GM21515 (cell line): ENCODE data around the gene ARHGAP15.
A peak's percentile ranks its signal among the peaks of the same experiment; 100 is the strongest.

Source experiments
- ATAC-seq: cut with Tn5 transposase; IDR thresholded peaks from one replicate; pipeline ENCODE4 v1.9.1; 2021; ENCODE audit not compliant: unreplicated experiment

ARHGAP15 gene

GRCh38 chr2:143392358-143392757 is 263.1 kb downstream of the ARHGAP15 start:
- no peak for ATAC-seq

DNA sequence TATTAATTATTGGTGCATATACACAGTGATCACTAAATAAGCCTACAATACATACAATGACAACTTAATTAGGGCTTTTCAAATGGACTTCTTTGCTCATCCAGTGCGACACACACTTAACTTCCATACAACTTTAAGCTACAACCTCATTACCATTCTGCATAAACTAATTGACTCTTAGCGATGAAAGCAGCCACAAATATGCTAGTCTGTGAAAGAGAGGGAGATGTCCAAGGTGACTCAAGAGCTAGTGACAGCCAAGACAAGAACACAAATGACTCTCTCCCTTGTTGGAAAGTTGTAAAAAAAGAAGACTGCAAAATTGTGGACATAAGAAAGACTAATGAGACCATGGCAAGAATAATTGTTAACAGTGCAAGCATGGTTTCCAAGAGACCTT is 264.8 kb downstream of the ARHGAP15 start:
- ATAC-seq: no peak

- ATAC-seq: peak; percentile 74
Observed at GRCh38 chr2:143397884-143398614, 268.8 kb downstream of the ARHGAP15 start.

- ATAC-seq: no peak
Observed at GRCh38 chr2:143398781-143399180, 269.6 kb downstream of the ARHGAP15 start.

- ATAC-seq: no peak
Observed at GRCh38 chr2:143399631-143400069, 270.4 kb downstream of the ARHGAP15 start.

GRCh38 chr2:143401861-143402260 is 272.6 kb downstream of the ARHGAP15 start:
- ATAC-seq: no peak

- no peak for ATAC-seq
Observed at GRCh38 chr2:143402451-143402850, 273.2 kb downstream of the ARHGAP15 start.

GRCh38 chr2:143410082-143410897 is 281.1 kb downstream of the ARHGAP15 start:
- no peak for ATAC-seq

DNA sequence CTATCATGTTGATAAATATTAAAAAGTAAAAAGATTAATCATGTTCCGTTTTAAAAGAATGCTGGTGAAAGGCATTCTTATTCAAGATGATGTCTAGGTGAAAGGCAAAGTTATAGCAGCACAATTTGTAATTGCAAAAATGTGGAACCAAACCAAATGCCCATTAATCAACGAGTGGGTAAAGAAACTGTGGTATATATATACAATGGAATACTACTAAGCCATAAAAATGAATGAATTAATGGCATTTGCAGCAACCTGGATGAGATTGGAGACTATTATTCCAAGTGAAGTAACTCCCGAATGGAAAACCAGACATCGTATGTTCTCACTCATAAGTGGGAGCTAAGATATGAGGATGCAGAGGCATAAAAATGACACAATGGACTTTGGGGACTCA is 286.4 kb downstream of the ARHGAP15 start:
- no peak for ATAC-seq

- ATAC-seq: no peak
Observed at GRCh38 chr2:143417428-143417827, 288.2 kb downstream of the ARHGAP15 start.

DNA sequence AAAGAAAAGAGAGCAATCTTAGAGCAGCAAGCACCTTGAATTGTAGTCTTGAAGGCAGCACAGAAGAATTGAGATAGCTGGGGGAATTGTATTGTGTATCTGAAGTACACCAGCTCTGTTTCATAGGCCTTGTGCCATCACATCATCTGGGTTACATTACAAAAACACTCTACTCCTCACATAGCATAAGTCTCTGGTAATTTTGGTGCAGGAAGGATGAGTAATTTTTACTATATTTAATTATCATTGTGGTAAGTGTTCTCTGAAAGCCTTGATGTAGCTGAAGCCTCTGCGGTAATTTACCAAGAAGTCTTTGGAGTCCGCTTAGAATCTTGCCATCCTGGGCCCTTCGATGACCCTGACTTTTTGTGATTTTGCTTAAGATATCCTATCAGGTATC is 291.1 kb downstream of the ARHGAP15 start:
- ATAC-seq: no peak

- ATAC-seq: peak; percentile 80
Observed at GRCh38 chr2:143422681-143423080, 293.5 kb downstream of the ARHGAP15 start.

- ATAC-seq: no peak
Observed at GRCh38 chr2:143425896-143426295, 296.7 kb downstream of the ARHGAP15 start.

DNA sequence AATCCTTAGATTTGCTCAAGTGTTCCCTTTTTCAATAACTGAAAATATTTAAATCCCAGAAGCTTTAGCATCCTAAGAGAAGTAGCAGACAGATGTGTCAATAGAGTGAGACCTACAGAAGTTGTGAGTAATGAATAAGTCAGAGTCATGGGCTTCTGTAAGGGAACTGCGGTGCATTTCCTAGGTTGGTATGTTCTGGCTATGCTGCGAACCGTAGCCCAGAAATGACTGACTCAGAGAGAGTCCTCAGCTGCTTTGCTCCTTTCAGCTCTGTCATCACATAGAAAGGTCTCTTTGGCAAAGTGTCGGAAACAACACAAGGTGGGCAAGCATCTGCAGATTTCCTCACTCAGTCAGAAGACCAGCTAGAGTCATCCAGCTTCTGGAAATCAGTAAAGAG is 297.1 kb downstream of the ARHGAP15 start:
- no peak for ATAC-seq

- ATAC-seq: no peak
Observed at GRCh38 chr2:143428700-143429099, 299.5 kb downstream of the ARHGAP15 start.

DNA sequence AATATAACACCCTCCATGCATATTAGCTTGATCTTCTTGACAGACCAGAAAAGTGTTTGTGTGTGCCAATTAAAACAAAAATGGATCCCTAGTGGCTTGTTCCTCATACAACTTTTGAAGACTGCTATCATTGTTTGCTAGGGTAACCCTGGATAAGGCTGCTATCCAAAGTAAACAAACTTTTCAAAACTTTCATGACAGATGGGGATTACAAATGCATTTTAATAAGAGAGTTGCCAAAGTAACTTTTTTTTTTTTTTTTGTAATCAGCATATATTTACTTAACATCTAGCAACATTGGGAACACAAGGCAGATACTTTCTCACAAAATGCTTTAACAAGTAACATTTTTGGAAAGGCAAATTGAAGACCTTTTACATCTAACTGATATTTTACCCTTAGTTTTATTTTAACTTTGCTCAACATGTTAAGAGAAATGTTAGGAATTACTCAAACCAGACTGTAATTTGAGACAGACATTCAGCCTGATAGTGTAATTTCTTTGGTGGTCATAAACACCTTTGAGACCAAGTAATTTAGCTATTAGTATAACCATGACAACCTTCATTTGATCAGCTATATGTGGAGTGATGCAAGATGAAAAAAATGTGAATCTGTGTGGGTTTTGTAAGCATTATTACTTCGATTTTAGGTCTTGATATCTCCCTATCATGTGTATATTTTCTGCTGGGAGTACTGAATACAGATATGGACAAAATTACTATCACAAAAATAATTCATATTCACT is 300.9 kb downstream of the ARHGAP15 start:
- no peak for ATAC-seq

DNA sequence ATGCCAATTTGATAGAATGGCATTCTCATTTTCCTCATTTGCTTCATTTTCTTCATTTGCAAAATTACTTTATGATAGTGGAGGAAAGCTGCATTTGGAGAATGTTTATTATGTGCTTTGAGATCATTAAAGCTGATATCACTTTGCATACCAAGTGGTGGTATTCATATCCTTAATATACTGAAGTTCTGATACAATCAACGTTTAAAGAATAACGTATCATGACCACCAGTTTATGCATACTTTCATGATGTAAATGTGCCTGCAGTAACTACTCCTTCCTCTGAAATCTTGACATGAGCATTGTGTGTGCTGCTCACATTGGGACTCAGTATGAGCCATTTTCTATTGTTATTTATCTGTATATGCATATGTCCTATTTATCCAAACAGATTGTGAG is 302.1 kb downstream of the ARHGAP15 start:
- ATAC-seq: no peak

- ATAC-seq: no peak
Observed at GRCh38 chr2:143433251-143433650, 304.0 kb downstream of the ARHGAP15 start.

DNA sequence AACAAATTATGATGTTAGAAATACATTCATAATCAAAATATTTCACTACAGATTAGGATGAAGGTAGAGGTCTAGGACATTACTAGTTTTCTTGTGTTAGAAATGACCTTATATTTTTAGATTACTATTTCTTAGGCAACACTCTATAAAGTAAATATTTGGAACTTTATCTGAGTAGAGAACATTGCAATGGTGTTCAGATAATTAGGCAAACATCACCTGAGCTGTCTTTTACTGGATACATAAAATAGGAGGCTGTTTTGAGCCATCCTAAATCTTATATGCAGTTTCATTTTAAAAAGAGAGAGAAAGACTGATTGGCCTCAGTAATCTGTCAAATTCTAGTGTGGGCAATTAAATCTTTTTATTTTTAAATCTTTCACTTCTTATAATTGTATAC is 304.6 kb downstream of the ARHGAP15 start:
- ATAC-seq: no peak

GRCh38 chr2:143434445-143434844 is 305.2 kb downstream of the ARHGAP15 start:
- ATAC-seq: no peak

GRCh38 chr2:143435131-143435530 is 305.9 kb downstream of the ARHGAP15 start:
- no peak for ATAC-seq

- no peak for ATAC-seq
Observed at GRCh38 chr2:143436951-143437350, 307.7 kb downstream of the ARHGAP15 start.
